Dermis microvascular lymphatic vessel endothelial cell (primary cell): ENCODE data around the gene SOX5. TPM values are rescaled to one million over a fixed set of nuclear protein-coding genes. Genes with fewer than 3 reads are reported as not detected.

ENCODE experiments used
- DNase-seq, 2 donors: peaks; one replicate each; pipeline versions ENCODE4 v3.0.0 to v3.0.0-alpha.2; 2010; ENCODE audit warnings: low read depth in 2 of 2
- total RNA-seq: library from RNA; depleted of rRNA; stranded (reverse); fragments of >200 nt; gene quantifications from 2 replicates; pipeline ENCODE4 v1.2.1, GENCODE V29; 2014

Gene SOX5
- under 0.01 TPM in 2 replicates for total RNA-seq

GRCh38 chr12:23949348-23950209 lies at the start of gene SOX5:
Gene SOX5, minus strand, starts transcription at chr12:23949670. Its CDS starts 69 bp downstream, at chr12:23949601.
- no peak for DNase-seq

- DNase-seq: no peak
These were observed 37.6 kb upstream of the SOX5 start for GRCh38 chr12:23987046-23987445.

- no peak for DNase-seq
These were observed 31.4 kb upstream of the SOX5 start for GRCh38 chr12:23980826-23981225.

DNA sequence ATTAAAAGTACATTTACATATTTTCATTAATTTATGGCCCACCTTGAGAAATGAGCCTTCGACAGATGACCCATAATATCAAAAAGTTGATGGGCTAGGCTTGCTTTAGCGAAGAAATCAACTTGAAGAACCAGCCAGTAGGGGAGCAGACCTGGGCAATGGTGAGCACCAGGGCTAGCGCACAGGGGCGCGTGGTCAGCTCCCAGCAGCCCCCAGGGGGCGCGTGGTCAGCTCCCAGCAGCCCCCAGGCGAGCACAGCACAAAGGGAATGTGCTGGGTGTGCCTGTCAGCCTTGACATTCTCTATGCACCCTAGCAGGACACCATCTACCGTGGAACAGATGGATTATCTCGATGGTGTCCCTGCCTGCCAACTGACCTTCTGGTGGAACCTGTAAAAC lies 15.3 kb upstream of the SOX5 start:
- DNase-seq: no peak

DNA sequence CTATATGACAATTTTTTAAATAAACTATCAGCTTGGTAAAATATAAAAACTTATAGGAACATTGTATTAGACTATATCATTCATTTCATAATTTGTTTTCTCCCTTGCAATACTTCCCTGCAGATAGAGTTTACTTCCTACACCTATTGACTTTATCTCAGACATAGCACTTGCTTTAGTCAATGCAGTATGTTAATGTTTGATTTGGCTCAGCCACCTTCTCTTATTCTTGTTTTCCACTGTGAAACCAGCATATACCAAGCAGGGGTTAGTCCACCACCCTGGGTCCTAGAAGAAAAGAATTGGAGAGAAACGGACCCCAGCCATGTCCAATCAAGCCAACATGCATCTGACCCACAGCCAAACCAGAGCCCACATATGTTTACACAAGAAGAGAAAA lies 10.4 kb upstream of the SOX5 start:
- DNase-seq: no peak

- no peak for DNase-seq
These were observed 4.9 kb upstream of the SOX5 start for GRCh38 chr12:23954332-23954731.

- no peak for DNase-seq
These were observed 2.6 kb upstream of the SOX5 start for GRCh38 chr12:23952071-23952470.

DNA sequence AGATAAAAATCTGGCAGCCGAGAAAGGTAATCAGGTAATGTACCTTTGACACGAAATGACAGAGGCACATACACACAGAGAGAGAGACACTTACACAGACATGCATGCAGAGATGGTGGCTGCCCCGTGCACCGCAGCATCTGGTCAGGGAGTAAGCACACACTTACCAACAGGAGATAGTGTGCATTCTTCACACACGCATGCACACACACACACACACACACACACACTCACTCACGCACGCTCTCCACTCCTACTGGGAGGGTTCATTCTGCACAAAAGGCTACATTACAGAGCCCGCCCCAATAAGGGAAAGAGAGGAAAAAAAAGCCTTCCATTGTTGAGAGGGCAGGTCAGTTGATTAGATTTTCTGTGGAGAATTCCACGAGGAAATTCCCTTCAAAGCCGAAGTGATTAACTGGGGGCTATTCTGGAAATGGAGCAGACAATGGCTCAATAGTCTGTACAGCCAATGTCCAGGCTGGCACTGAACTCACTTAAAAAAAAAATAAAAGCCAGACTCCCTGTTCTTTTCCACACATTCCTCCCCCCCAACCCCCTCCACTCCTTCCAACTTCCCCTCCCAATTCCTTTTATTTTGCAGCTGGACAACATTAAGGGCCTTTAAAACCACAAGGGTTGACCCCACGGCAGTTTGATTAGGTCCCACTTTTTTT lies 1.4 kb upstream of the SOX5 start:
- DNase-seq: no peak

- peak in 1 of 2 donors; percentile 10 for DNase-seq
These were observed 822 bp upstream of the SOX5 start for GRCh38 chr12:23950210-23950774.

DNA sequence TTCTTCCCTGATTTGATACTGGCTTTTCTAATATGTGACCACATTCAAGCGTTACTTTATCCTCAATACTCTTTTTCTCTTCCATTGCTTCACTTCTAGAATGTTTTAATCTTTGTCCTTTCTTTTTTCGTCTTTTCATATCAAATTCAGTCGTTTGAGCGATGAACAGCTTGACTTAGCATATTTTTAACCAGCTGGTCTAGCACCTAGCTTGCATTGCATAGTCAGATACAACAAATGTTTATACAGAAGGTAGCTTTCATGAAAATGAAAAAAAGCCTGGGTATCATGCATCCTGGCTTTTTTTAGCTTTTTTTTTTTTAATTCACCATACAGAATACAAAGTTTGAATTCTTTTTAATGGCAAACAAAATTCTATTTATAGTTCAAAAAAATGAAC lies 1.2 kb downstream of the SOX5 start:
- DNase-seq: no peak

DNA sequence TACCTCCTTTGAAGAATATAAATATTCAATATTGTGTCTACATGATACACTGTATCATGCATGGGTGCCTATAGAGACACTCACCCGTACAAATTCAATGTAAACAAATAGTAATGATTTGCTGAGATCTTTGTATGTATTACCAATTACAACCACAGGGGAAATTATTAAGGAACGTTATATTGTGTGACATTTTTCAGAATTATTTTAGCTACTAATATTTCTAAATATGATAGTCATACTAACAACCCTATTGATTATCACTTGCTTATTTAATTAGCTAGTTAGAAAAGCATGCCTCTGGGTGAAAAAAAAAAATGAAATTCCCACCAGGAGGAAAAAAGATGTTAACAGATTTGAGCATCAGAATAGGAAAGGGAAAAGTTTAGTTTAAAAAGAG lies 2.1 kb downstream of the SOX5 start:
- no peak for DNase-seq

GRCh38 chr12:23945249-23945648 lies 4.2 kb downstream of the SOX5 start:
- no peak for DNase-seq

- DNase-seq: no peak
These were observed 5.4 kb downstream of the SOX5 start for GRCh38 chr12:23944067-23944466.

GRCh38 chr12:23942841-23943240 lies 6.6 kb downstream of the SOX5 start:
- no peak for DNase-seq

DNA sequence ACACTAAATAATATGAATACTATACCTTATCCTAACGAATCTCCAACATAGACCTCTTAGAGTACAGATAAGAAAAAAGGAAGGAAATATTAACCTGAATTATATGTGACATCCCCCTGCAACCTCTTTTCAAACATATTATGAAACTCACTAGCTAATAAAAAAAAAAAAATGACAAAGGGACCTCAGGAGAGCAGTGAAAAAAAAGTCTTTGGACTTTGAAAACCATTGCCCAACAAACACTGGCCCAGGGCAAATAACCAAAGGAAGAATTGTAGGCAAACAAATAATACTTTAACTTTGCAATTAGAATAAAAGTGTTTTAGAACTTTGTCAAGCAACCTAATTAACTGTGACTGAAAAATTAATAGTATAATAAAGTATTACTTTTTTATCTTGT lies 7.7 kb downstream of the SOX5 start:
- no peak for DNase-seq

GRCh38 chr12:23938422-23938821 lies 11.0 kb downstream of the SOX5 start:
- no peak for DNase-seq

- DNase-seq: no peak
These were observed 18.3 kb downstream of the SOX5 start for GRCh38 chr12:23931176-23931575.

- DNase-seq: no peak
These were observed 18.9 kb downstream of the SOX5 start for GRCh38 chr12:23930599-23930998.

DNA sequence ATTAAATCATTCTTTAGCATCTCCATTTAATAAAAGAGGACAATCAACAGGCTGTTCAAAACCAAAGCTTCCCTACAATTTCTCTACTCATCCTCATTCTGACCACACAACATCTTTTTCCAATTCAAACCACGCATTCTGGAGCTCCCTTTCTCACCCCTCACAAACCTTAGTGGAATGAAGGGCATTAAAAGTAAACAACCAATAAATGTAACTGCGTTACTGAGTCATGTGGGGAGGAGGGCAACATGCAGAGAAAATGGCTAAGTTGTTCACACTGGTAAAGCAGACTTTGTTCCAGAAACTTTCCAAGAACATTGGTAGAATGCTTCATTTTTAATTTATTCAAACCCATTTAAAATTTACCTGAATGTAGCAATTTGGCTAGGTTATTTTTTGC lies 19.6 kb downstream of the SOX5 start:
- DNase-seq: no peak

- DNase-seq: no peak
These were observed 21.6 kb downstream of the SOX5 start for GRCh38 chr12:23927907-23928306.

- DNase-seq: no peak
These were observed 28.2 kb downstream of the SOX5 start for GRCh38 chr12:23921099-23921856.

GRCh38 chr12:23911574-23911973 lies 37.9 kb downstream of the SOX5 start:
- no peak for DNase-seq
